ENCODE measurements around the gene ANTXRL.
"Not testable (repeated sequence)": the region's sequence is repeated elsewhere in the genome, so short reads cannot be mapped to it uniquely, and the experiment has no call there.

Gene ANTXRL

DNA sequence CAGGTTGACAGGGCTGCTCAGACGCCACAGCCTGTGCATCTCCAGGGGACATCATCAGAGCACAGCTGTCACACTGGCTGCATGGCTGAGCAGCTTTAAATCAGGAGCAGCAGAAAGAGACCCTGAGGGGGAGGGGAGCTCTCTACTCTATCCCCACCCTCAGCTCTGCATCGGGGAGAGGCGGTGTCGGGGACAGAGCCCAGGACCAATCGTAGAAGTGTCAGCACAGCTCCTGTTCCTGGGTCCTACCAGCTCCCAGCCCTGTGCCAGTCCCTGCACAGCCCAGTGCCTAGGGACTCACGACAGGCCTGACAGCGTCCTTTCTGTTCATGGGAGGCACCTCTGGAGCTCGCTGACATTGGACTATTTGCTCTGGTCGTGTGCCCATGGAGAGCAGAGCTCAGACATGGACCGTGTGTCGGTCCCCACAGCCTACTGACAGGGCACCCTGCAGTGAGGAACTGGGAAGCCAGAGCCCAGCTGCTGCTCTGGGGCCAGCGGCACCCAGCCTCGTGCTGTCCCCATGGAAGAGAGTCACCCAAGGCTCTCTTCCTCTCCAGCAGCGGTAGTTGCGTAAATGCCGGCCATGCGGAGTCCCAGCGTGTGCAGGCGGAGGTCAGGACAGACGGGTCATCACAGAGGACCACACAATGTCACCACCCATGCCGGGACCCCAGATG, 20.4 kb upstream of the ANTXRL start:
- Histone ChIP-seq H3K36me3 (no peaks in the 10 kb centered on the region; the same call in 1 of the 2 replicates), H4K20me1 (peaks cover 8% of the 10 kb centered on the region), H3K27me3 (no peaks in the 10 kb centered on the region), H3K4me3 (peak overlapping the region; percentile 64), H3K4me1 (peaks cover 71% of the 10 kb centered on the region), H3K9ac (peak overlapping the region; percentile 57), H3K27ac (peak overlapping the region; percentile 91), H3K4me2 (peak overlapping the region; percentile 98), H3K9me3 (no peaks in the 10 kb centered on the region)
- TF ChIP-seq Cebpa-rat (IDR thresholded peaks at IDR 0.05) = no peak

DNA sequence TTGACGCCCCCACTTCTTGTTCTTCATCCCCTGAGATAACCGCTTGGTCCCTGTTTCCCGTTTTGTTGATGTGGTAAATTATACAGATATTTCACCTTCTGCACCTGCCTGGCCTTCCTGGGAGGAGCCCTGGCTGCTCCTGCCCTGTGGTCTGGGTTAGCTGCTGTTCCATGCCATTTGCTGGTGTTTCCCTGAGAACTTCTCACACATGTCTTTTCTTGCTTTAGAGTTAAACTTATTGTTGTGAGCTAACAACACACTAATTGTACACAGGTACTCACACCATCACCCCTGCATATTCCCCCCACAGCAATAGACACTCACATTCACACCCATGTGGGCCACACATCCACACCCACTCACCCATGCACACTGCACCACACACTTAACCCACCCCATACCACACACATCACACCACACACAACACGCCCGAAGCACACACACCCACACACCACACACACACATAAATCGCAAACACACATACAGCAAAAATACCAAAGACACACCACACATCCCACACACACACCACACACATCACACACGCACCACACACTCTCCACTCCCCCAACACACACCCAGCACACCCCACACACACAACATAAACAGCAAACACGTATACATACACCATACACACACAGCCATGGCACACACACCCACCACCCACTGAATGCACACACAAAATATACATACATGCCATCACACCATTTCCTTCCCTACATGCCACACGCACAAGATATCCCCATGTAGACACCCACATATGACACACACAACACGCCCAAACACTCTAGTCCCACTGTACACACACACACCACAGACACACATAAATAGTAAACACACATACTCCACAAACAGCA, 19.4 kb upstream of the ANTXRL start:
- Histone ChIP-seq H3K36me3 (no peaks in the 10 kb centered on the region; the same call in 1 of the 2 replicates), H3K27me3 (no peaks in the 10 kb centered on the region), H3K4me2 (peak overlapping the region; percentile 98), H3K9me3 (no peaks in the 10 kb centered on the region), H3K9ac (peak overlapping the region; percentile 70), H3K4me3 (peak overlapping the region; percentile 64), H4K20me1 (peaks cover 8% of the 10 kb centered on the region), H3K27ac (peak overlapping the region; percentile 91), H3K4me1 (peaks cover 77% of the 10 kb centered on the region)
- TF ChIP-seq Cebpa-rat (IDR thresholded peaks at IDR 0.05) = no peak

DNA sequence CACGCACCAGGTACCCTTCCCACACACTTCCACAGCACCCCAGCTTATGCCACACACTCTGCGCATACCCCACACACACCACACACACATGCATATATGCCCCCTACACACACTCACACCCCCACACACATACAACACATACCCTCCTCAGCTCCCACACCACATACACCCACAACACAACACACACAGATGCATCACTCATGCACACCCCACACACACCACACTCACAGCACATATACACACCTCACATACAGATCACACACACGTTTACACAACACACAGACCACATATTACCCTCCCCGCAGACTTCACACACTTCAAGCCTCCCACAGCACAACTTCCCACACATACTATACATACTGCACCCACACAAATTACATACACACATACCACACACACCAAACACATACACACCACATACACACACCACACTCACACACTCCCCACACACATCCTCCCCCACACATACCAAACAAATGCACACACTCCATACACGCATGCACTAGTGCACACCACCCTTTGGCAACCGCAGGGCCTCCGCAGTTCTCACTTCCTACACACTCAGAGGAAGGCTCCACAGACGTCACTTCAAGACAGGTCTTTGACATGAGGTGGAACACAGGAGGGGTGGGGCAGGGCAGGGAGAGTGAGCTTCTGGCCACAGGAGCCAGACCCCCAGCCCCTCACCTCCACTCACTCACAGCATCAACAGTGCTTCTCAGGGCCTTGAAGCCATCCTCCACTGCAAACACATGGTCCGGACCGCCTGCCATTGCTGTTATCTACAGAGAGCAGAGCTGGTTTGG, 18.5 kb upstream of the ANTXRL start:
- H3K4me1 ChIP-seq = peaks cover 83% of the 10 kb centered on the region
- peaks cover 8% of the 10 kb centered on the region for H4K20me1 ChIP-seq
- no peaks in the 10 kb centered on the region for H3K27me3 ChIP-seq
- peak overlapping the region; percentile 70 for H3K9ac ChIP-seq
- no peak for TF ChIP-seq Cebpa-rat (IDR thresholded peaks at IDR 0.05)
- H3K27ac ChIP-seq = peak overlapping the region; percentile 91
- H3K4me2 ChIP-seq = peak overlapping the region; percentile 98
- no peaks in the 10 kb centered on the region for H3K9me3 ChIP-seq
- H3K4me3 ChIP-seq = peak overlapping the region; percentile 64
- no peaks in the 10 kb centered on the region; the same call in 1 of the 2 replicates for H3K36me3 ChIP-seq

DNA sequence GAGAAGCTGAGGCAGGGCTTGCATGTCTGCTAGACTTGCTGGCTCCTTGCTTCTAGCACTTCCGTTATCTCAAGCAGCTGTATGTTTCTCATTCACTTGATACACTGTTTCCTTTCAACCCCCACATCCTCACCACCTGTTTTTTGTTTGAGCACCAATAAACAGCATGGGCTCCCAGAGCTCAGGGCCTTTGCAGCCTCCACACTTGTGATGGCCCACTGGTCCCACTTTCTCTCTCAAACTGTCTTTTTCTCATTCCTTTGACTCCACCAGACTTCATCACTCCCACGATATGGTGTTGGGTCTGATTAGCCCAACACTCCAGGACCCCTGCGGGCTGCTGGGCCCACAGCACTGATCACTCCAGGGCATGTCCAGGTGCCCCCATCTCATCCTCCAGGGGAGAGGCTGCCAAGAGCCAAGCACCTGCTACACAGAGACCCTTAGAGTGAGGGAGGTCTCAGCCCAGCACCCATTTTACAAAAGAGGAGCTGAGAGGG, 17.2 kb upstream of the ANTXRL start:
- Histone ChIP-seq H3K4me1 (peaks cover 78% of the 10 kb centered on the region), H3K4me2 (peak overlapping the region; percentile 98), H3K27ac (peak overlapping the region; percentile 91), H3K4me3 (peak overlapping the region; percentile 64), H3K9ac (peak overlapping the region; percentile 70)
- H3K9me3 ChIP-seq, H3K36me3 ChIP-seq, H3K27me3 ChIP-seq, H4K20me1 ChIP-seq: not testable (repeated sequence)

DNA sequence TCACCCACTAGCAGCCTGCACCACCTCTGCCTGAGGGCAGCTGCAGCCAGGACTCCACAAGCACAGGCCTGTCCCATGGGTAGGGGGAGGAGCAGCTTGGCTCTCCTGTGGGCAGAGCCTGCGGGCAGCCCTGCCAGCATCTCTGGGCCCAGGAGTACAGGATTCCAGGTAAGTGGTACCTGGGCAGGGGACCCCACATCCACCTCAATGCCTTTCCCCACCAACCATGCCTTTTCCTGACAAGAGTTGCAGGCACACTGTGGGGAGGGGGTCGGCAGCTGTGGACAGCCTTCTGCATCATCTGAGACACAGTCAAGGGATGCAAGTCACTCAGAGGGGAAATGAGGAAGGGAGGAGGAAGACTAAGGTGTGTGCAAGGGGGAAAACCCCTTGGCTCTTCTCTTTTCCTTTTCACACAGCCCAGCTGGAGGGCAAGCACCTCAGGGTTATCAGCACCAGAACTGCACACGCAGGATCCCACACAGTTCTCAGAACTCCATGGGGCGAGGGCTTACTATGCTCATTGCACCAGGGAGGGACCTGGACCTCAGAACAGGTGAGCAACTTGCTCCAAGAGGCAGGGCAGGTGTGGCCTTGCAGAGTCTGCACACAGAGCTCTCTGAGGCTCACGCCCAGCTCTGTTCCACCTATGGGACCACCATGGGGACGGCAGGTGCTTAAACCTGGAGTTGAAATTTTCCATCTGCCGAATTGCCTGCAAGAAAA, 16.5 kb upstream of the ANTXRL start:
- H3K27me3 ChIP-seq = no peaks in the 10 kb centered on the region
- H3K9me3 ChIP-seq = no peaks in the 10 kb centered on the region
- H3K36me3 ChIP-seq = no peaks in the 10 kb centered on the region
- peak overlapping the region; percentile 91 for H3K27ac ChIP-seq
- H3K4me2 ChIP-seq = peak overlapping the region; percentile 98
- peak overlapping the region; percentile 64 for H3K4me3 ChIP-seq
- H3K9ac ChIP-seq = peak overlapping the region; percentile 70
- peaks cover 8% of the 10 kb centered on the region for H4K20me1 ChIP-seq
- peaks cover 71% of the 10 kb centered on the region for H3K4me1 ChIP-seq
- no peak for TF ChIP-seq Cebpa-rat (IDR thresholded peaks at IDR 0.05)

DNA sequence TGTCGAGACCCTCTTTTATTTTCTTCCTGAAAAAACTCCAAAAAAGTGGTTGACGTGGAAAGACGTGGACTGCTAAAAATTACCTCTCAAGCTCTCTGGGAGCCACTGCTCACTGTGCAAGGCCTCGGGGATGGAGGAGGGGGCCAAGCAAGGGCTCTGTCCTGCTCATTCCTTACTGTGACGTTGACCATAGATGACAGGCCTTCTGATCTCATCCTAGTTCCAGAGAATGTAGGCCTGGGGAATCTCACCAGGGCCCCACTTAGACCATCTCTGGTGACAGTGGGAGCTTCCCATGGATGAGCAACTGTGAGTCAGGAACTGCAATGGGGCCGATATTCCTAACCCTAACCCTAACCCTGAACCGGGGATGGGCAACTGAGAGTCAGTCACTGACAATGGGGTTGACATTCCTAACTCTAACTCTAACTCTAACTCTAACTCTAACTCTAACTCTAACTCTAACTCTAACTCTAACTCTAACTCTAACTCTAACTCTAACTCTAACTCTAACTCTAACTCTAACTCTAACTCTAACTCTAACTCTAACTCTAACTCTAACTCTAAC, 15.8 kb upstream of the ANTXRL start:
- H3K9ac ChIP-seq, H3K9me3 ChIP-seq, H3K27me3 ChIP-seq, H3K4me3 ChIP-seq, H4K20me1 ChIP-seq, H3K36me3 ChIP-seq: not testable (repeated sequence)
- Histone ChIP-seq H3K4me2 (peak overlapping the region; percentile 98), H3K4me1 (peaks cover 63% of the 10 kb centered on the region), H3K27ac (0 out of 2 replicates have a peak overlapping the region, but pooled peaks have one; percentile 26)

DNA sequence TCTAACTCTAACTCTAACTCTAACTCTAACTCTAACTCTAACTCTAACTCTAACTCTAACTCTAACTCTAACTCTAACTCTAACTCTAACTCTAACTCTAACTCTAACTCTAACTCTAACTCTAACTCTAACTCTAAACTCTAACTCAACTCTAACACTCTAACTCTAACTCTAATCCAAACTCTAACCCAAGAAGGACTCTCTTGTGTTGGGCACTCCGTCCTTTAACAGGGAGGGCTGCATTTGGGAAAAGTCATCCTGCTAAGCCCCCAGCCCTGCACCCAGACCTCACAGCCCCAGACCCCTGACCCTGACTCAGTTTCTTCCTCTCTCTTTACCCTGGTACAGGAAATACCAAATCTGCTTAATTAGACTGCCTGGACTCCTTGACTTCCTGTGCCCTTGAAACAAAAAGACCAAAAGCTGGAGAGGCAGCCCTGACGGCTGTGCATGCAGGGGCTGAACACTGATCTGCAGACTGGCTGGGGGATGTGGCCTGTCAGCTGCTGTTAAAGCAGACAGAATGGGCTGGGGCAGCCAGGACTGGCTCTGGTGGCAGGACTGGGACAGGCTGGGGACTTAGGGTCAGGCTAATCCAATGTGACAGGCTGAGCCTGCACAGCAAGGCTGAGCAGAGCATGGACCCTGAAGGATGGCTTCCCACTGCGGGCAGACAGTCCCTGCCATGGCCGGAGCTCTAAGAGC, 14.8 kb upstream of the ANTXRL start:
- Histone ChIP-seq H3K27ac (peak overlapping the region; percentile 28), H3K4me1 (peaks cover 54% of the 10 kb centered on the region), H3K4me2 (peak overlapping the region; percentile 43)
- H3K4me3 ChIP-seq, H3K36me3 ChIP-seq, H3K27me3 ChIP-seq, H3K9ac ChIP-seq, H3K9me3 ChIP-seq, H4K20me1 ChIP-seq: not testable (repeated sequence)

DNA sequence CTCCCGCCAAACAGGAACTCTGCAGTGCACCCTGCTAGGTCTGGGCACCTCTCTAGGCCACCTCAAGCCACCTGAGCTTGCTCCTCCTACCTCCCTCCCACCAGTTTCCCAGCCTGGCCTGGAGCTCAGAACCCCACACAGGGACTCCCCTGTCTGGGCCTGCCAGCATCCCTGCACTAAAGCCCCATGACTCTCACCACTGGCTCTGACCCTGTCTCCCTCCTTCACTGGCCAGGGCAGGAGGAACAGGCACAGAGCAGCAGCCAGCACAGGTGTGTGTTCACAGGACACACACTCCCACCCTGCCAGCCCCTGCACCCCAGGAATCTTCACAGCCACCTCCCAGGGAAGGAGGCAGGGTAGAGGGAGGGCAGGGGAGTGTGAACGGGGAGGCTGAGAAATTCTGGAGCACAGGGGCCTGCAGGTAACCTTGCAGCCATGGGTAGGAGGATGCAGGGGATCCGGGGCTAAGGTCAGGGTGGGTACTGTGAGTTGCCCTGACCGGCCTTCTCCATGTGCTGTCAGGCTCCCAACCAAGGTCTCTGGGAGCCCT, 13.9 kb upstream of the ANTXRL start:
- no peaks in the 10 kb centered on the region for H3K9me3 ChIP-seq
- H3K4me1 ChIP-seq = peaks cover 44% of the 10 kb centered on the region
- peak overlapping the region; percentile 28; the same call in 1 of the 2 replicates for H3K27ac ChIP-seq
- no peak overlapping the region for H3K9ac ChIP-seq
- no peaks in the 10 kb centered on the region for H3K27me3 ChIP-seq
- H3K4me2 ChIP-seq = peak overlapping the region; percentile 43; the same call in 1 of the 2 replicates
- H3K4me3 ChIP-seq = no peak overlapping the region
- no peak for TF ChIP-seq Cebpa-rat (IDR thresholded peaks at IDR 0.05)
- no peaks in the 10 kb centered on the region for H4K20me1 ChIP-seq
- no peaks in the 10 kb centered on the region for H3K36me3 ChIP-seq
